BLaER1 (cell line): ENCODE measurements around the gene UBAC2.
A peak's percentile ranks its signal among the peaks of the same experiment; 100 is the strongest.

Source experiments
- H3K27ac ChIP-seq: shearing (Covaris generic); formaldehyde crosslinking; 2 replicates; pipeline ENCODE4 v1.8.1; 2022
- H3K27me3 ChIP-seq: shearing (Covaris generic); formaldehyde crosslinking; 2 replicates; pipeline ENCODE4 v1.8.1; 2022
- H3K36me3 ChIP-seq: shearing (Covaris generic); formaldehyde crosslinking; 2 replicates; pipeline ENCODE4 v1.8.1; 2022
- H3K4me1 ChIP-seq: shearing (Covaris generic); formaldehyde crosslinking; 2 replicates; pipeline ENCODE4 v1.8.1; 2022
- H3K4me2 ChIP-seq: shearing (Covaris generic); formaldehyde crosslinking; 2 replicates; pipeline ENCODE4 v1.8.1; 2022
- H3K4me3 ChIP-seq: shearing (Covaris generic); formaldehyde crosslinking; 2 replicates; pipeline ENCODE4 v1.8.1; 2022
- H3K9ac ChIP-seq: shearing (Covaris generic); formaldehyde crosslinking; 2 replicates; pipeline ENCODE4 v1.8.1; 2022
- H3K9me3 ChIP-seq: shearing (Covaris generic); formaldehyde crosslinking; 2 replicates; pipeline ENCODE4 v1.8.1; 2022
- H4K20me1 ChIP-seq: shearing (Covaris generic); formaldehyde crosslinking; 2 replicates; pipeline ENCODE4 v1.8.1; 2022
- Cebpa-rat ChIP-seq: shearing (Covaris generic); IDR thresholded peaks from 2 replicates; pipeline ENCODE4 v1.8.1; 2022

UBAC2 gene

DNA sequence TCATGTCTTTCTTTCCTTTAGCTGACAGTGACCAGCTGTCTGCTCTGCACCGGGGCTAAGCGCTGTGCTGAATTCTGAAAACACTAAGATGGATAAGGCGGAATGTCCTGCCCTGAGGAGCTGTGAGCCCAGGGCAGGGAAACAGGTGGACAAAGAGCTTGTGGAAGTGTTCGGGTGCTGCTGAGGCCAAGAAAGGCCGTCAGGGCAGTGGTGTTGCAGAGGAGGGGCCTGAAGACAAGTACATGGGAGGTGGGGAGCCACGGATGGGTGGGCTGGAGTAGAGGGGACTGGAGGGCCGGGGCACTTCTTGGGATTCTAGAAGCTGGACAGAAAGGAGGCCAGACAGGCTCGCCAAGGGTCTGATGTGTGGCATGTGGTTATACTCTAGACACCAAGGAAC lies 172.8 kb downstream of the UBAC2 start:
- no peak overlapping the region for H3K4me3 ChIP-seq
- TF ChIP-seq Cebpa-rat, result no peak
- H4K20me1 ChIP-seq, result peaks cover 23% of the 10 kb centered on the region; the same call in 1 of the 2 replicates
- H3K9me3 ChIP-seq, result no peaks in the 10 kb centered on the region
- peaks cover 70% of the 10 kb centered on the region for H3K36me3 ChIP-seq
- H3K9ac ChIP-seq, result no peak overlapping the region
- peaks cover 40% of the 10 kb centered on the region for H3K4me1 ChIP-seq
- no peaks in the 10 kb centered on the region for H3K27me3 ChIP-seq
- H3K27ac ChIP-seq, result no peak overlapping the region
- H3K4me2 ChIP-seq, result no peak overlapping the region

DNA sequence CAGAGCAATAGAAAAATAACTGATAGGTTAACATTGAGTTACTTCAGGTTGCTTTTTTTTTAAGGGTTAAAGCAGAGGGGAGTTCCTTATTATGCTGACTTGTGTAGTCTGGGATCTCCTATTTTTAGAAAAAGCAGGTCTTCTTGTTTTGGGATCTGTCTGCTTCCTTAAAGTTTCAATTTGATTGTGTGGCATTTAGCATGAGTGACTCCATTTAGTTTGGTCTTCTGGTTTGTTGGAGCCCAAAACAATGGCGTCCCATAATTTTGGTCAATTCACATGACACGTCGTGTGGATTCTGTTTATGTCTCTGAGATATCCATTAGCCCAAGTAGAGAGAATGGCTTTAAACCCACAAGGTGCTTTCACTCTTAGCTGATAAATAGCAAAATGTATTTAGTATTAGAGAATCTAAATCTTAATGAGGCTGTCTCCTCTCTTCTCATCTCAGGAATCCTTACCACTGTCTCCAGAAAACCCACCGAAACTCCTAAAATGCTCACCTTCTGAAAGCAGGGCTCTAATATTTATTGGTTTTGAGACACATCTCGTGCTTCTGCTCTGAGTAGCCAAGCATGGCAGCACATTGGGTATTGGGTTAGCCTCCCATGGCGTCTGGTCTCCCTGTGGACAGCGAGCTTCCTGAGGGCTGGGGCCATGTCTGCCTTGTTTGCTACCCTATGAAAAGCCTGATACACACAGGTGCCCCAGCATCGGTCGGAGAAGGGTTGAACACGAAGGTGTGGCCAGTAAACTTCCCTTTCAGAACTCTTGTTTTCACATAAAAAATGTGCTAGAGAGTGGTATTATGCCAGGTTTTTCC lies 173.7 kb downstream of the UBAC2 start:
- H3K9me3 ChIP-seq, result peaks cover 3% of the 10 kb centered on the region; the same call in 1 of the 2 replicates
- TF ChIP-seq Cebpa-rat, result no peak
- peak overlapping the region; percentile 58 for H3K27ac ChIP-seq
- no peak overlapping the region for H3K4me3 ChIP-seq
- H3K4me2 ChIP-seq, result peak overlapping the region; percentile 81
- peaks cover 70% of the 10 kb centered on the region for H3K36me3 ChIP-seq
- H3K27me3 ChIP-seq, result no peaks in the 10 kb centered on the region
- peaks cover 23% of the 10 kb centered on the region; the same call in 1 of the 2 replicates for H4K20me1 ChIP-seq
- no peak overlapping the region for H3K9ac ChIP-seq
- H3K4me1 ChIP-seq, result peaks cover 49% of the 10 kb centered on the region

DNA sequence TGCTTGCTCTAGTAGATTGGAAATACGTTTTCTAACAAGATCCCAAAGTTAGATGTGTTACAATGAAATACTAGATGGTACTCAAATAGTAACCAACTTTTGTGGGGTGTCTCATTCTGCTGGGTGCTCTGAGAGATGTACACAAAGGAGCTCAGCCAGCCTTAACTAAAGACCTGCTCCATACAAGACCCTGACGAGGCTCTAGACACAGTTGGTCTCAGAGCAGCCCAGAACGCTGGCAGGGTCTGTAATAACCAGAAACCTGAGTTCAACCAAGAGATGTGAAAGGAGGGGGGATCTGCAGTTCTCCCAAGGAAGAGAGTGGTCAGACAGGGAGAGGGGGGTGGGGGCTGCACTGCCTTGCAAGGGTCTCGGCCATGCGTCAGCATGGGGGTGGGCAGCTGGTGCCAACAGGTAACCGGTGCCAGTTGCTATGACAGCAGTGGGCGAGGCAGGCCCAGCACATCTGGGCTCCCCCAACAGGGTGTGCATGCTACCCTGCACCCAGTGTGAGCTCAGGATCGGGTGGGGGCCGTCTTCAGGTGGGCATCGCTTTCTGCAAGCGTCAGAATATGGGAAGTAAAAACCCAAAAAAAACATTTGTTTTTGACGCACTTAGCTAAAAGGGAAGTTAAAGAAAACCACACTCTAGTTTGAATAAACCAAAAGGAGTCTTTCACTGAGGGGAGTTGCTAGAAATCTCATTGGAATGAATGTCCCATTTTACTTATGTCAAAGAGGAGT lies 174.5 kb downstream of the UBAC2 start:
- peak overlapping the region; percentile 81 for H3K4me2 ChIP-seq
- peaks cover 53% of the 10 kb centered on the region for H3K4me1 ChIP-seq
- H3K36me3 ChIP-seq, result peaks cover 68% of the 10 kb centered on the region
- H3K27me3 ChIP-seq, result no peaks in the 10 kb centered on the region
- peak overlapping the region; percentile 58 for H3K27ac ChIP-seq
- no peak for TF ChIP-seq Cebpa-rat
- H4K20me1 ChIP-seq, result peaks cover 23% of the 10 kb centered on the region; the same call in 1 of the 2 replicates
- H3K9ac ChIP-seq, result no peak overlapping the region
- H3K4me3 ChIP-seq, result no peak overlapping the region
- H3K9me3 ChIP-seq, result peaks cover 3% of the 10 kb centered on the region; the same call in 1 of the 2 replicates

DNA sequence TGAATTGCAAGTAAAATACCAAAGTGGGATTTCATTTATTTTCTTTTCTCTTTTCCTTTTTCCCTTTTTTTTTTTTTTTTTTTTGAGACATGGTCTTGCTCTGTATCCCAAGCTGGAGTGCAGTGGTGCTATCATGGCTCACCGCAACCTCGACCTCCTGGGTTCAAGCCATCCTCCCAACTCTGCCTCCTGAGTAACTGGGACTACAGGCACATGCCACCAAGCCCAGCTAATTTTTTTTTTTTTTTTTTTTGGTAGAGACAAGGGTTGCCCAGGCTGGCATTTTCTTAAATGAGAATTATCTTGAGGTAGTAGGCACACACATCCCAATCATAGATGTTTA lies 175.1 kb downstream of the UBAC2 start:
- peaks cover 26% of the 10 kb centered on the region; the same call in 1 of the 2 replicates for H4K20me1 ChIP-seq
- H3K4me1 ChIP-seq, result peaks cover 53% of the 10 kb centered on the region
- no peaks in the 10 kb centered on the region for H3K27me3 ChIP-seq
- TF ChIP-seq Cebpa-rat, result no peak
- H3K4me2 ChIP-seq, result peak overlapping the region; percentile 81
- peaks cover 68% of the 10 kb centered on the region for H3K36me3 ChIP-seq
- no peak overlapping the region for H3K9ac ChIP-seq
- 0 out of 2 replicates have a peak overlapping the region, but pooled peaks have one; percentile 3 for H3K27ac ChIP-seq
- peaks cover 3% of the 10 kb centered on the region; the same call in 1 of the 2 replicates for H3K9me3 ChIP-seq
- H3K4me3 ChIP-seq, result no peak overlapping the region

- H3K9ac ChIP-seq, result no peak overlapping the region
- peaks cover 30% of the 10 kb centered on the region; the same call in 1 of the 2 replicates for H4K20me1 ChIP-seq
- no peak for TF ChIP-seq Cebpa-rat
- 0 out of 2 replicates have a peak overlapping the region, but pooled peaks have one; percentile 3 for H3K27ac ChIP-seq
- peaks cover 68% of the 10 kb centered on the region for H3K36me3 ChIP-seq
- no peaks in the 10 kb centered on the region for H3K27me3 ChIP-seq
- H3K4me1 ChIP-seq, result peaks cover 53% of the 10 kb centered on the region
- H3K9me3 ChIP-seq, result peaks cover 3% of the 10 kb centered on the region; the same call in 1 of the 2 replicates
- H3K4me2 ChIP-seq, result peak overlapping the region; percentile 81
- H3K4me3 ChIP-seq, result no peak overlapping the region
Observed at GRCh38 chr13:99376132-99376531, 175.5 kb downstream of the UBAC2 start.

GRCh38 chr13:99376924-99377323 lies 176.3 kb downstream of the UBAC2 start:
- peaks cover 69% of the 10 kb centered on the region for H3K36me3 ChIP-seq

GRCh38 chr13:99377641-99378040 lies 177.0 kb downstream of the UBAC2 start:
- no peaks in the 10 kb centered on the region for H3K27me3 ChIP-seq
- no peak overlapping the region for H3K9ac ChIP-seq
- peaks cover 3% of the 10 kb centered on the region; the same call in 1 of the 2 replicates for H3K9me3 ChIP-seq
- H3K27ac ChIP-seq, result no peak overlapping the region
- H3K4me2 ChIP-seq, result no peak overlapping the region
- no peak for TF ChIP-seq Cebpa-rat
- peaks cover 42% of the 10 kb centered on the region for H4K20me1 ChIP-seq
- H3K4me3 ChIP-seq, result no peak overlapping the region
- H3K36me3 ChIP-seq, result peaks cover 62% of the 10 kb centered on the region
- H3K4me1 ChIP-seq, result peaks cover 59% of the 10 kb centered on the region

More at GRCh38 chr13:99376924-99377323, 176.3 kb downstream of the UBAC2 start:
- H3K27ac ChIP-seq, result no peak overlapping the region
- H4K20me1 ChIP-seq, result peaks cover 37% of the 10 kb centered on the region; the same call in 1 of the 2 replicates
- peaks cover 3% of the 10 kb centered on the region; the same call in 1 of the 2 replicates for H3K9me3 ChIP-seq
- no peak for TF ChIP-seq Cebpa-rat
- H3K27me3 ChIP-seq, result no peaks in the 10 kb centered on the region
- no peak overlapping the region for H3K4me3 ChIP-seq
- H3K4me1 ChIP-seq, result peaks cover 53% of the 10 kb centered on the region
- no peak overlapping the region for H3K9ac ChIP-seq
- peak overlapping the region; percentile 81; the same call in 1 of the 2 replicates for H3K4me2 ChIP-seq

- no peak overlapping the region for H3K27ac ChIP-seq
- no peak overlapping the region for H3K9ac ChIP-seq
- H3K9me3 ChIP-seq, result peaks cover 3% of the 10 kb centered on the region; the same call in 1 of the 2 replicates
- peaks cover 53% of the 10 kb centered on the region for H3K36me3 ChIP-seq
- H3K4me2 ChIP-seq, result peak overlapping the region; percentile 23; the same call in 1 of the 2 replicates
- H3K4me3 ChIP-seq, result no peak overlapping the region
- peaks cover 56% of the 10 kb centered on the region for H4K20me1 ChIP-seq
- peaks cover 64% of the 10 kb centered on the region for H3K4me1 ChIP-seq
- TF ChIP-seq Cebpa-rat, result no peak
- H3K27me3 ChIP-seq, result no peaks in the 10 kb centered on the region
Observed at GRCh38 chr13:99378985-99379733, 178.5 kb downstream of the UBAC2 start.
